ENCODE data around the gene VTA1.

- TF ChIP-seq POLR2A (IDR thresholded peaks at IDR 0.05) (no peak), CTCF (IDR thresholded peaks at IDR 0.05) (no peak)
Measured at GRCh38 chr6:142117366-142117765, 29.7 kb upstream of the VTA1 start.
